Ovary (tissue), 9 donors: ENCODE results near the gene RGS11. TPM values are rescaled to one million over a fixed set of nuclear protein-coding genes. Genes with fewer than 3 reads are reported as not detected.
"Not testable (repeated sequence)": the region's sequence is repeated elsewhere in the genome, so short reads cannot be mapped to it uniquely, and the experiment has no call there.

ENCODE experiments used
- DNase-seq, 5 donors: peaks; one replicate each; pipeline ENCODE4 v3.0.0-alpha.2; 2019 to 2020
- H3K27ac ChIP-seq, 2 donors: fragments of 200-600 bp; one replicate each; pipeline versions ENCODE4 v1.5.1 to v1.8.0; 2019 to 2022
- H3K27me3 ChIP-seq: fragments of 200-600 bp; one replicate; pipeline ENCODE4 v1.8.0; 2022
- H3K36me3 ChIP-seq: fragments of 200-600 bp; sonication (generic); one replicate; pipeline ENCODE4 v1.5.1; 2019
- H3K4me1 ChIP-seq: one replicate; pipeline ENCODE4 v1.8.1; 2013; ENCODE audit warnings: mild to moderate bottlenecking, moderate library complexity; ENCODE audit not compliant: insufficient read depth
- H3K4me3 ChIP-seq: fragments of 200-600 bp; sonication (generic); one replicate; pipeline ENCODE4 v1.5.1; 2017
- H3K9me3 ChIP-seq, 2 donors: fragments of 200-600 bp in 1 of 2; sonication (generic) in 1 of 2; one replicate each; pipeline versions ENCODE4 v1.5.1 to v1.8.1; 2013 to 2019; ENCODE audit warnings: mild to moderate bottlenecking in 1 of 2, moderate library complexity in 1 of 2
- CTCF ChIP-seq, 3 donors: fragments of 450-650 bp in 2 of 3; fragments of 200-600 bp in 1 of 3; IDR thresholded peaks; one replicate each; pipeline versions ENCODE4 v1.5.1 to v1.8.0; 2016 to 2022; ENCODE audit warnings: antibody characterized with exemption in 3 of 3, mild to moderate bottlenecking in 1 of 3
- EP300 ChIP-seq: sonication (generic); formaldehyde crosslinking; IDR thresholded peaks from one replicate; pipeline ENCODE4 v1.6.1; 2017; ENCODE audit warnings: antibody characterized with exemption
- POLR2A ChIP-seq: fragments of 450-650 bp; IDR thresholded peaks from one replicate; pipeline ENCODE4 v1.6.1; 2017; ENCODE audit warnings: antibody characterized with exemption, mild to moderate bottlenecking, moderate library complexity
- WGBS, 3 donors: extraction: QIAGEN DNeasy Blood & Tissue Kit in 1 of 3; methylation state at CpG; one replicate each; pipeline versions ENCODE4 v1.1.5 to v1.1.7; 2013 to 2017; 5-methylcytosine and 5-hydroxymethylcytosine counted together
- intact Hi-C, 4 donors: fragments of 100-400 bp; cut with DNase I; formaldehyde crosslinking; loops; one replicate each; pipeline versions ENCODE4 v1.11.0 to v1.15.1; 2022 to 2023
- polyA plus RNA-seq, 2 donors: library from polyadenylated mRNA; stranded (reverse); fragments of 200-250 nt in 1 of 2; fragments of 350-450 nt in 1 of 2; fragmentation: Illumina TruSeq in 1 of 2; extraction: RNeasy Lipid Tissue Mini Kit (QIAGEN cat#74804) in 1 of 2; gene quantifications; one replicate each; pipeline ENCODE4 v1.2.3, GENCODE V29; 2013 to 2014
- total RNA-seq, 7 donors: library from RNA; depleted of rRNA in 2 of 7; stranded (reverse); fragments of >200 nt in 2 of 7; fragmentation: NEBNext Ultra II Directional in 3 of 7; extraction: Animal tissue kit (Norgen Biotek cat#: 25700) in 3 of 7; gene quantifications; one replicate each; pipeline versions ENCODE4 v1.1.0 to v1.2.4, GENCODE V29; 2016 to 2023
- donor health status: DM: no; HTN: no; CAD: no; lungs with moderate emphysema.
- donor health status: DM: no; HTN: no; CAD: no.
- donor health status: Bipolar disorder and iron deficiency.
- donor health status: DM: yes; HTN: yes; CAD: no.
- donor health status: DM: no; HTN: no; CAD: no.
- donor health status: DM: yes; HTN: yes; CAD: no.

RGS11 gene
- total and polyA plus RNA-seq, 9 donors = 0.33 to 1.7 (median 0.71) TPM; not detected in 2

GRCh38 chr16:259226-259625 lies 16.5 kb downstream of the RGS11 start:
- H3K27me3 ChIP-seq = no peaks in the 10 kb centered on the region
- TF ChIP-seq CTCF (IDR thresholded peaks at IDR 0.05) = no peak
- TF ChIP-seq EP300 = no peak
- TF ChIP-seq POLR2A = no peak
- no peaks in the 10 kb centered on the region for H3K9me3 ChIP-seq
- no peak overlapping the region for H3K4me3 ChIP-seq
- no peak for DNase-seq
- WGBS, 3 donors = 30 to 59% (median 42%) methylated on average over 10 of the region's 10 CpGs
- H3K36me3 ChIP-seq = no peaks in the 10 kb centered on the region
- H3K27ac ChIP-seq = no peak overlapping the region
- intact Hi-C loops = no loop called here
- no peaks in the 10 kb centered on the region for H3K4me1 ChIP-seq

DNA sequence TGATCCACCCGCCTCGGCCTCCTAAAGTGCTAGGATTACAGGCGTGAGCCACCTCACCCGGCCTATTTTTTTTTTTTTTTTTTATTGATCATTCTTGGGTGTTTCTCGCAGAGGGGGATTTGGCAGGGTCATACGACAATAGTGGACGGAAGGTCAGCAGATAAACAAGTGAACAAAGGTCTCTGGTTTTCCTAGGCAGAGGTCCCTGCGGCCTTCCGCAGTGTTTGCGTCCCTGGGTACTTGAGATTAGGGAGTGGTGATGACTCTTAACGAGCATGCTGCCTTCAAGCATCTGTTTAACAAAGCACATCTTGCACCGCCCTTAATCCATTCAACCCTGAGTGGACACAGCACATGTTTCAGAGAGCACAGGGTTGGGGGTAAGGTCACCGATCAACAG lies 17.7 kb downstream of the RGS11 start:
- H3K27me3 ChIP-seq, H3K4me3 ChIP-seq, H3K4me1 ChIP-seq, H3K9me3 ChIP-seq, H3K27ac ChIP-seq, H3K36me3 ChIP-seq, DNase-seq, intact Hi-C loops: not testable (repeated sequence)
- 93 to 94% (median 94%) methylated on average over 10 to 13 of the region's 13 CpGs for WGBS, 3 donors

GRCh38 chr16:255183-255582 lies 20.6 kb downstream of the RGS11 start:
- no peak overlapping the region for H3K27ac ChIP-seq
- intact Hi-C loops = no loop called here
- no peaks in the 10 kb centered on the region for H3K4me1 ChIP-seq
- WGBS, 3 donors = 96 to 98% (median 98%) methylated on average over 6 of the region's 6 CpGs
- no peaks in the 10 kb centered on the region for H3K27me3 ChIP-seq
- H3K9me3 ChIP-seq = no peaks in the 10 kb centered on the region
- DNase-seq = no peak
- no peak for TF ChIP-seq CTCF (IDR thresholded peaks at IDR 0.05)
- no peak overlapping the region for H3K4me3 ChIP-seq
- H3K36me3 ChIP-seq = no peaks in the 10 kb centered on the region

DNA sequence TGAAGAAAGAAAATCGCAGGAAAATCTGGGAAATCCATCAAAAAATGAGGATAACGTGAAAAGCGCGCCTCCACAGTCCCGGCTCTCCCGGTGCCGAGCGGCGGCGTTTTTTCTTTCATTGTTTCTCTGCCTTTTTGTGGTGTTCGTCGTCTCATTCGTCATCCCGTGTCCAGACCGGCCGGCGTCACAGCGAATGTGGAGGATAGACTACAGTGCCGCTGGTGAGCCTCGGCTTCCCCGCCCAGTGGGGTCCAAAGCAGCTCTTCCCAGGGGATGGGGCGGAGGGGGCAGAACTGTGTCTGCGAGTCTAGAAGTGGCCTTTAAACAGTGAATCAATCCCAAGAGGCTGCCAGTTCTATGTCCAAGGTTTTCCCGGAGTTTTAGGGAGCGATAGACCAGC lies 21.3 kb downstream of the RGS11 start:
- H3K36me3 ChIP-seq = no peaks in the 10 kb centered on the region

GRCh38 chr16:253833-254232 lies 21.9 kb downstream of the RGS11 start:
- WGBS, 3 donors = 93 to 95% (median 94%) methylated on average over 6 of the region's 6 CpGs
- H3K27me3 ChIP-seq = no peaks in the 10 kb centered on the region
- no peaks in the 10 kb centered on the region for H3K4me1 ChIP-seq
- intact Hi-C loops = no loop called here
- TF ChIP-seq CTCF (IDR thresholded peaks at IDR 0.05) (no peak), EP300 (no peak), POLR2A (no peak)
- no peak for DNase-seq
- H3K4me3 ChIP-seq = no peak overlapping the region
- no peaks in the 10 kb centered on the region for H3K36me3 ChIP-seq
- H3K9me3 ChIP-seq = no peaks in the 10 kb centered on the region
- H3K27ac ChIP-seq = no peak overlapping the region

More for the DNA sequence above, 21.3 kb downstream of the RGS11 start:
- Histone ChIP-seq H3K4me3 (no peak overlapping the region), H3K9me3 (no peaks in the 10 kb centered on the region), H3K27me3 (no peaks in the 10 kb centered on the region), H3K4me1 (no peaks in the 10 kb centered on the region), H3K27ac (no peak overlapping the region)
- 95 to 97% (median 95%) methylated on average over 25 of the region's 25 CpGs for WGBS, 3 donors
- TF ChIP-seq EP300 (no peak), CTCF (IDR thresholded peaks at IDR 0.05) (no peak), POLR2A (no peak)
- intact Hi-C loops = no loop called here
- DNase-seq = no peak
